Measurements from ENCODE around the gene ITPR2.
"Not testable (repeated sequence)": the region's sequence is repeated elsewhere in the genome, so short reads cannot be mapped to it uniquely, and the experiment has no call there.

Gene ITPR2

DNA sequence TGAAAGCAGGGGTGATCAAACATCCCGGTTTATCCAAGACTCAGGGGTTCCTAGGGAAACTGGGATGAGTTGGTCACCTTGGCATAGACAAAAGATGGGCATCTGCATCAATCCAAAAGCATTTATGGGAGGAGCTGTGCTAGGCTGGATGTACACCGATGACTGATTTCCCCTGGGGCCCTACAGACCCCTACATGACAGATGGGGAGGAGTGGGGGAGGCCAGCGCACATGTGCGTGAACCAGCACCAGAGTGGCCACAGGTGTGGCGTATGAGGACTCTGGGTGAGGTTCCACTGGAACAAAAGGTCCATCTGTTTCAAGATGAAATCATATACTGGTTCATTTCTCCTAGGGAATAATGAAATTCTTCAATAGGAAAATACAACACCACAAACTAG, 210.4 kb downstream of the ITPR2 start:
- DNase-seq (ENCODE audit: low spot score), result no peak

DNA sequence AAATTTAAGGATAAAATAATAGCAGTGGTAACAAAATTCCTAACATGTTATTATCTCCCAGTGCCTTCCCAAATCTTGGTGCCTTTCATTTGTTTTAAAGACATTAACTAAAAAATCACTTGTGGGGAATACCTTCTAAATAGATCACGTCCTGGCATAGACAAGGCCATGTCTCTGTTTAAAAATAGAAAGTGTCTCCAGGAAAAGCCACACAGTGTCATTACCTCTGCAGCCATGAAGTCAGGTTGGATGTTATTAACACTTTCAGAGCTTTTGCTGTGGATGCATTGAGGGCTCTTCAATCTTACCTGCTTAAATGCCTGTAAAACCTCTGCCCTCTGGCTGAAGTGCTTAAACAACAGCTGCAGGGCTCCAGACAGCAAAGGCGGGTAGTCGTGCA, 211.1 kb downstream of the ITPR2 start:
- no peak for DNase-seq (ENCODE audit: low spot score)

DNA sequence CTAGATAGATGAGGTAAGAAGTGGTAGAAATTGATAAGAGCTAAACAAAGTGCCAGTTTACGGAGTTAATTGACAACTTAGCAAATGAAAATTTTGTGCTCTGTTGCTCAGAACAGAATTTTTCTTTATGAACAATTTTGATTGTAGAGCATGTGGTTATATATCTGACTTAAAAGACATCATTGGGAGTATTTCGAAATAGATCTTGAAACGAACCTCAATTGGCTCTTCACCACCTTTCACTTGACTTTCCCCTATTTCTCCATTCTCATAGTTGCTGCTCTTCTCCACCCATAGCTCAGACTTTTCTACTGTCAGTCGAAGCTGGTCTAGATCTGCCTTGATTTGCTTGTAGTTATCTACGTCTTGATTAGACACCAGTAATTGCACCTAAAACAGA, 212.1 kb downstream of the ITPR2 start:
- no peak for DNase-seq (ENCODE audit: low spot score)

DNA sequence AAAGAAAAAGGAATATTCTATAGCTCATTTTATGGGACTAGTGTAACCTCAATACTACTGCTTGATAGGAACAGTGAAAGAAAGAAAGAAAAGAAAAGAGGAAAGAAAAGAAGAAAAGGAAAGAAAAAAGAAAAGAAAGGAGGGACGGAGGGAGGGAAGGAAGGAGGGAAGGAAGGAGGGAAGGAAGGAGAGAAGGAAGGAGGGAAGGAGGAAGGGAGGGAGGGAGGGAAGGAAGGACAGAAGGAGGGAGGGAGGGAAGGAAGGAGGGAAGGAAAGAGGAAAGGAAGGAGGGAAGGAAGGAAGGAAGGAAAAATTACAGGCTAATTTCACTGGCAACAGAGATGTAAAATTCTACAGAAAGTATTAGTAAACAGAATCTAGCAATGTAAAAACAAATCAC, 215.5 kb downstream of the ITPR2 start:
- no peak for DNase-seq (ENCODE audit: low spot score)

DNA sequence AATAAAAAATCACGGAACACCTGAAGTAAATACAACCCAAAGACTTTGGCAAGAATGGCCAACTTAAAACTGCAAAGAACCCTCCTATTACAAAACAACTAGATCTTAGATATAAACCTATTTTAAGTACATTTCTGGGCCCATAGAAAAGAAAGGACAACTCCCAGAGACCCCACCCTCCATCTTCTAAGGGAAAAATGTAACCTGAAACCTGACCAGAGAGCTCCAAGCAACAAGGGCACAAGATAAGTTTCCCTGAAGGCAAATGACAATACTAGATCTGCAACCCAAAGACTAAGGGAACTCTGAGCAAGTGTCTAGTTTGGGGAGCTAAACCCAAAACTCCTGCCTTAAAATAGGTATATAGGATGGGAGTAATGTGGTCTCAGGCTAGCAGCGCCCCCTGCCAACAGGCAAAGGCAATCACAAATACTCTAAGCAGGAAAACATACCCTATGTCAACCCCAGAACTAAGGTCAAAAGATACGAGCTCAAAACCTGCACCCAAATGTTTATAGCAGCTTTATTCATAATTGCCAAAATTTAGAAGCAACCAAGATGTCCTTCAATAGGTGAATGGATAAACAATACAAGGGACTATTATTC, 218.9 kb downstream of the ITPR2 start:
- DNase-seq (ENCODE audit: low spot score), result peak; percentile 73

DNA sequence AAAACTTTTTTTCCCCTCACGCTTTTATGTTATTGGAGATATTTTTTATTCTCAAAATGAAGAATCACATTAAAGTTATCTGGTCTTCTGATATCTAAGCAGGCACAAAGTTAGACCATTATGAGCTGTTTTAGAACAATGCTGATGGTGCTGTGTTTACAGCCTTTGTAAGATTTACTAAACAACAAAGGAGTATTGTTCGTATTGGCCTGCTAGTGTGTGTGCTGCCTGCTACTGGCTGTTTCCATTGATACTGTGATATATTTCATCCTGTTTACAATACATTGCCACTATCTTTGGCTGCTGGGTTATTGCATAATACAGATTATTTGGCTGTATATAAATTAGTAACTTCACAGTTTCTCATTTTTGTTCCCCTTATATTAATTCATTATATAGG, 220.8 kb downstream of the ITPR2 start:
- DNase-seq (ENCODE audit: low spot score), result peak; percentile 85

DNA sequence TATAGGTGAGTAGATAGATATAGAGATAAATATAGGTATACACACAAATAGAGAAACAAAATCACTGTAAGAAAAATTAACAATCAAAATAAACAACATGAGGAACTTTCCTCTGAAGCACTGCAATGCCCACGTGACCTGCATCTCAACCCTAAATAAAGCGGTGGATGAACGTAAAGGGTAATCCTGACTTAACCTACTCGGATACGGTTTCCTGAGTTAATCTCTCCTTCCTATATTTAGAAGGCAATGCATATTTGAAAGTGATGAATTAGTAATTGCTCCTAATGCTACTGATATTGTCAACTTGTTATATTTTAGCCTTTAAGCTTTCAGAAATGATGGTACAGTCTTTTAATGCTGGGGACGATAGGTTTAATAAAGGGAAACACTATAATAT, 221.4 kb downstream of the ITPR2 start:
- DNase-seq (ENCODE audit: low spot score), result no peak

DNA sequence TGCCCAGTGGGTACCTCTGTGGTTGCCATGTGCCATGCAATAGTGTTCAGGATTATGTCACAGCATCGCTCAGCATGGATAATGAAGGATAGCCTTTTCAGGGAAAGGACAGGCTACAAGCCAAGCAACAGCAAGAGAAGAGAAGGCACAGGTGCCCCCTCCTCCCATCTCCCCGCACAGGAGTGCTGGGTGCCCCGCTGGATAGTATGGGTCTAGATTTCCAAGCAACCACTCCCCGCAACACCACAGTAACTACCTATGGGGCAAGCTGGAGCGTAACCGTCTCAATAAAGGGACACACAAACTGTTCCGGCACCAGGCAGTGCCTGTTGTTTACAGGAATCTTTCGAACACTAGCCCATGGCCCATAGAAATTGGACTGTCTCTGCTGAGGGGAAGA, 222.2 kb downstream of the ITPR2 start:
- no peak for DNase-seq (ENCODE audit: low spot score)

DNA sequence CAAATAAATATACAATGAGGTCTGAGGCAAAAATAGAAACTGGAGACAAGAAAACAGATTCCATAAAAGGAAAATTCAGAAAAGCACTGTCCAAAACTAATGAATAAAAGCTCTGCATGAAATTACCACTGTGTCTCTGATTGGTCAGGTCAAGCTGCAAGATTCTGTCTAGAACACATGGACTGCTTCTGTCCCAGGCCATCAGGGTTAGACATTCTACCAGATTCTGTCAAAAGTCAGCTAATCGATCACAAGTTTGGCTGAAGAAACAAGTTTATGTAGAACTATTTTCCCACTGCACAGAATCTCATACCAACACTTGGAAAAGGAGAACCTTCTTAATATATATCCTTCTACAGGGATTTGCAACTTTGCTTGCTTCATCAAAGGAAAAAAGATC, 223.0 kb downstream of the ITPR2 start:
- no peak for DNase-seq (ENCODE audit: low spot score)

DNA sequence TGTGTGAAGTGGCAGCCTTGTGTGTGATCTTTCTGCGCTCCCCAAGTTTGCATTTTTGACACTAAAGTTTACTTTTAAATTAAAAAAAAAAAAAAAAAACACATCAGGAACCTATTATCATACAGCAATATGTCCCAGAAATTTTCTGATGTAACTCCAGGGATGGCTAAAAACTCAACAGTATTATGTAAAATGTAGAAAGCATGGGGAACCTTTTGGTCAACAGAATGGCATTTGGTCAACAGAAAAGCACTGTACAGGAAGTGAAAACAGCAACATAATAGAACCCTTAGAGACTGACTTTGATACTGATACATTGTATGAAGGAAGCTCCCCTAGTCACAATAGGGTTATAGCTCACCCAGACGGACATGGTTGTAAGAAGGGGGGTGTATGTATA, 224.3 kb downstream of the ITPR2 start:
- DNase-seq (ENCODE audit: low spot score), result no peak

DNA sequence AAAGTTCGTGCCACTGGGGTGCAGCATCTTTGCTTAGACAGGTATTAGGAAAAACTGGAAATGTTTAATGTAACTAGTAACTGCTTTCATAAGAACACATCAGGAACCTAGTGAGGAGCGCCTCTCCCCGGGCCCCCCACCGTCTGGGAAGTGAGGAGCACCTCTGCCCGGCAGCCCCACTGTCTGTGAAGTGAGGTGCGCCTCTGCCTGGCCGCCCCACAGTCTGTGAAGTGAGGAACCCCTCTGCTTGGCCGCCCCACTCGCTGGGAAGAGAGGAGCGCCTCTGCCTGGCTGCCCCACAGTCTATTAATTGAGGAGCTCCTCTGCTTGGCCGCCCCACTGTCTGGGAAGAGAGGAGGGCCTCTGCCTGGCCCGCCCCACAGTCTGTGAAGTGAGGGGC, 224.7 kb downstream of the ITPR2 start:
- no peak for DNase-seq (ENCODE audit: low spot score)

DNA sequence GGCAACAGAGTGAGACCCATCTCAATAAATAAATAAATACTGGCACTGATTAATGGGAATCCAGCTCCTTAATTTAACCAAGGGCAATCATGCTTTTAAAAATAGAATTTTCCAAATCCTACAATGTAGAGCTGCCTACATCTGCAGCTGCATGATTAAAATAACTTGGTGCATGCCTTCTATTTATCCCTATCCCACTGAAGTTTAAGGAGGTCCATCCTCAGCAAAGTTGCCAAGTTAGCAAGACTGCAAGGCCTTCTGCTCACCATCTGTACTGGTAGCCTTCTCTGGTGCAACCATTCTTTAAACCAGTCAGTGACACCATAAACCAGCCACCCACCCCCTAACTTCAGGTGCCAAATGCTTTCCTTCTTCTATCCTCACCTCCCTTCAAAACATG, 226.1 kb downstream of the ITPR2 start:
- no peak for DNase-seq (ENCODE audit: low spot score)

DNA sequence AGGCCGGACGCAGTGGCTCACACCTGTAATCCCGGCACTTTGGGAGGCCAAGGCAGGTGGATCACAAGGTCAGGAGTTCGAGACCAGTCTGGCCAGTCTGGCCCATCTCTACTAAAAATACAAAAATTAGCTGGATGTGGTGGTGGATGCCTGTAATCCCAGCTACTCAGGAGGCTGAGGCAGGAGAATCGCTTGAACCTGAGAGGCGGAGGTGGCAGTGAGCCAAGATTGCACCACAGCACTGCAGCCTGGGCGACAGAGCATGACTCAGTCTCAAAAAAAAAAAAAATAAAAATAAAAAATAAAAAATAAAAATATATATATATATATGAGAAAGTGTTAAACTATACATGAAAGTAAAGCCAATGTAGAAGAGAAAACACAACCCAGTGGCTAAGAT, 228.2 kb downstream of the ITPR2 start:
- not testable (repeated sequence) for DNase-seq (ENCODE audit: low spot score)

DNA sequence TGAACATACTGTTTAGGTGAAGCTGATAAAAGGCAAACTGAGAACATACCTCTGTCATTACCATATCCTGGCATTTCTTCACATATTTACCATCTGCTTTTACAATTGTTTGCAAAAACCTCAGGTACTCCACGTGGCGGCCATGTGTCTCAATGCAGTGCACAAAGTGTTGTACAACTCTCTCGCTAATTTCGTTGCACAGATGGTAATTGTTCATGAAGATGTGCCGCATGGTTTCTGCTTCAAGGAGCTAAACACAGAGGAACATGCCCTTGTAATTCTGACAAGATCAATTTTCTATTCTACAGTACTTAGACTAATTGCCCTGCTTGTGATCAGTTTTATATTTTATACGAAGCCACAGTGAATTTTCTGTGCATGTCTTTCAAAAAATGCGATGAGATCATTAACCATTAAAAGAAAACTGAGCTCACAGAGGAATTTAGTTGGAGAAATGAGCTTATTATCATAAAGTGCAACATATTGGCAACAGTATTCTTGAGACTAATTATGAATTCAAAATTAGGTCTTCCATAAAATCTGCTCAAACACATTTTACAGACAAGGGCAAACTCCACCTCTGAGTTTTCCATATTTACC, 233.8 kb downstream of the ITPR2 start:
- no peak for DNase-seq (ENCODE audit: low spot score)

DNA sequence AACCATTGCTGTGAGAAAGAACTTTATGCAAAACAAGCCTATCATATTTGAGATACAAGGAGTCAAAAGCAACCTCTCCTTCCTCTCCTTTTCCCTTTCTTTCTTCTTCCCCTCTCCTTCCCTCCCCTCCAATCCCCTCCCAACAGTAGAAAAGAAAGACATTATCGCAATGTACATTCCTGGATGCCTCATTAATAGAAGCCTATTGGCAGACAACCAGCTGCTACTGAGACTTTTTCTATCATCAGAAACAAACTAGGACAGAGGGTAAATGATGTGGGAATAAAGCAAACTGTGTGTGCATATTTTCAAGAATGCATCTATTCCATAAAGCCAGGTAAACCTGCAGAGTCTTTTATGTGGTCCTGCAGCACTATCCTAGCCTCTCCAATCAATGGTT, 237.2 kb downstream of the ITPR2 start:
- no peak for DNase-seq (ENCODE audit: low spot score)

DNA sequence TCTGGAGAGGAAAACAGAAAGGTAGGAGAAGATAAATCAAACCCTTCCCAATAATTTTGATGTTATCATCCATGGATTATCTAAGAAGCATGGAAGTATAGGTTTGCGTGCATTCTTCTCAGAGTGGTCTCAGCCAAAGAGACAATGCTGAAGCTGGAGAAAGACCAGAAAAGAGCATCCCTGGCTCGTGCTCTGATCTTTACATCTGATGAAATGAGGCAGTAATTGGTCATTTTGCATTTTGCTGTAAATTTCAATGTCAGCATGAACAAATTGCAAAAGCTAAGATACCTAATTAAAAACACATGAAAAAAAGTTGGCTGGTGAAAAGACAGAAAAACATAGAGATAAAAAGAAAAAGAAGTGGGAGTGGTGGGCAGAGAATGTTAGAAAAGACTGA, 252.4 kb downstream of the ITPR2 start:
- no peak for DNase-seq (ENCODE audit: low spot score)

DNA sequence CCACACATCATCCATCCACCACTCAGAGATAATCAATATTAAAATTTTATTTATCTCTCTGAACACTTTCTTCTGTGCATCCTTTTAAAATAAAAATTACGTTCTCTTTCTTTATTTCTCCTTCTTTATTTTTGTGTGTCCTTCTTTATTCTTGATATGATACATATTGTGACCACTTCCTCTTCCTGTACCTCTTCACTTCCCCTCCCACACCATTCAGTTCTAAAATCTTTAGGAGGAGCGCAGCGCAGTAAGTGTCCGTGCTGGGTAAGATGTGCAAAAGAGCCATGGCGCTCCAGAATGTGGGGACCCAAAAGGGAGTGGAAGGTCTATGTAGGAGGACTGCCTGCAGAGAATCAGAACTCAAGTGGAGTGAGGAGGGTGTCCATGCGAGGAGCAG, 256.7 kb downstream of the ITPR2 start:
- DNase-seq (ENCODE audit: low spot score), result no peak

DNA sequence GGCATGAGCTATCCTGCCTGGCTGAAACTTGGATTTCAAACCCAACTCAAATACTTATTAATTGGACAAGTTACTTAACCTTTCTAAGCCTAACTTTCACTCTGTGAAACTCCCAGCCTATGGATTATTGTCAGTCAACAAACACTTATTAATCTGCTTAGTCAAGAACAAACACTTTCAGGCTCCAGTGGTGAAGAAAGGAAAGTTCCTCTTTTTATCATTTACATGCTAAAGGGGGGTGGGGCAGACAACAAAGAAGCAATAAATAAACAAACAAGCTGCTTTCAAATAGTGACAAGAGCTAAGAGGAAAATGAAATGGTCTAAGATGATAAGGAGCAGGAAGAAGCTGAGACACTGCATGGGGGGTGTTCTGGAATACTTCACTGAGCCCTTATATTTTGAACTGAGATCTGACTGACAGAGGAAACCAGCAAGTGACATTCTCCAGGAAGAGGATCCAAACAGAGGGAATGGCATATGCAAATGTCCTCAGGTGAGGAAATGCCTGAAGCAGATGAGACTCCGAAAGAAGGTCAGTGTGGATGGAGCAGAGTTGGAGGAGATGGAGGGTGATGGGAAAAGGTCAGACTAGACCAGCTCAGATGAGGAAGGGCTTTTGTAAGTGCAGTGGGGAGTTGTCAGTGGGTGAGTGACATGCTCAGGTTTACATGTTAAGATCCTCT, 259.6 kb downstream of the ITPR2 start:
- DNase-seq (ENCODE audit: low spot score), result no peak

DNA sequence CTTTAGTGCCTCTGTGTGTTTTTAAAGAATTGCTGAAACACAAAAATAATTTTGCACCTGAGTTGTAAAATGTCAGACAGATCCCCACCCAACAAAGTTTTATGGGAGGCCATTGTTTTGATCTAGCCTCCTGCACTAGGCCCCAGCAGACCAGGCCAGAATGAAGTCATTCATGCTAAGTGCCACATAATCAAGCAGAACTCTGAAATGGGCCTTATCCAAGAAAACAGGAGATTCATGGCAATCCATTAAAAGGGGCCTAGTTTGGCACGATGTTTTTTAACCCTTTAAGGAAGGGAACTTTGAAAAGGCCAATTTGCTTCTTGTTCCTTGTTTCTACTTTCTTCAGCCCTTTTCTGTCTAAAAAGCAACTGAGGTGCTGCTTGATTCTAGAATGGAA, 260.9 kb downstream of the ITPR2 start:
- no peak for DNase-seq (ENCODE audit: low spot score)

DNA sequence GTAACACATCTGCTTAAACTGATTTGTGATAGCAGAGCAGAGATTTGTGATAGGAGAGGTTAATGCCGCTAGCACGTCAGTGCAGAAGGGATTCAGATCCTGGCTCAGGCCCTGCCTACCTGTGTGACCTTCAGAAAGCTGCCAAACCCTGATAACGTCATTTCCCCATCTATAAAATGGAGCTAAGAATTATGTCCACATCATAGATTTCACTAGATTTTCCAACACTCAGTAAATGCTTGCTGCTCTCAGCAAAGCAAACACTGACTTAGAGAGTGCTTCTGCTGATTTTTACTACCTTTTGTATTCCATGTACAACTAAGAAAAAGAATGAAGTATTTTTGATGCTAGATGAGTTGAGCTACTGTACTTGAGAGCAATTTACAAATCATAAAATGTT, 261.4 kb downstream of the ITPR2 start:
- no peak for DNase-seq (ENCODE audit: low spot score)

DNA sequence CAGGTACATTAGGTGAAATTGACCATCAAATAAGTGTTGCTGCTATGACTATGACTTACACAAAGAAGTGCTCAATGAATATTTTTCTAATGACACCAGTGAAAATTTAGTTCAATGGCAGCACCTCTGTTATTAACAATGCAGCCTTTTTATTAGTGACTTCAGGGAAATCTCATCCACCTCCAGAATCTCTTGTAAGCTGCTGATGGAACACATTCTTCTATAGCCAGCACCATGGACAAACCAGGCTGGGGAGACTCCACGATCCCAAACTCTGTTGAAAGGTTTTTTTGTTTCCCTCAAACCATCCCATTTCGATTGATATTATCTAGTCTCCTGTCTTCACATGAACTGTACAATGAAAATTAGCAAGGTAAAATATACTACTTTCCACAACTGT, 265.9 kb downstream of the ITPR2 start:
- DNase-seq (ENCODE audit: low spot score), result no peak

DNA sequence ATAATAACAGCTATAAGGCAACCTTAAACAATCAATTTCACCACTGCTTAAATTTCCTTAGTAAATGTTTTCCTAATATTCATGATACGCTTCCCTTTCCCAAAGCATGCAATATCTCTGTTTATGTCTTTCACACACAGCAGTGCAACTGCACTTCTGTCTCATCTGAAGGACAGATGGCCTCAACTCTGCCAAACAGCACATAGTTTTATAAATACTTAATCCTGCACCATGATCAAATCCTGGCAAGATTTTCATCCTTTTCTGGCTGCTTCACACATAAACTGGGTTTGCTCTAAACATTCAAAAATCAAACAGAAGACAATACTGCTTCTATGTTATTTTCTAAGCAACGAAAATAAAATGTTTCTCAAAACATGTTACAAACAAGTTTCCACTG, 266.3 kb downstream of the ITPR2 start:
- peak; percentile 46 for DNase-seq (ENCODE audit: low spot score)

DNA sequence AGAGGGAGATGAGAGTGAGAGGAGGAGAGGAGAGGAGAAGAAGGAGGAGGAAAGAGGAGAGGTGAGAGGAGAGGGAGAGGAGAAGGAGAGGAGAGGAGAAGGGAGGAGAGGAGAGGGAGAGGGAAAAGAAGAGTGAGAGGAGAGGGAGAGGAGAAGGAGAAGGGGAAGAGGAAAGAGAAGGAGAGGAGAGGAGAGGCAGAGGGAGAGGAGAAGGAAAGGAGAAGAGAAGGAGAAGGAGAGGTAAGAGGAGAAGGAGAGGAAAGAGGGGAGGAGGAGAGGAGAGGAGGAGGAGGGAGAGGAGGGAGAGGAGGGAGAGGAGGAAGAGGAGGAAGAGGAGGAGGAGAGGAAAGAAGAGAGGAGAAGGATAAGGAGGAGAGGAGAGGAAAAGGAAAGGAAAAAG, 266.8 kb downstream of the ITPR2 start:
- DNase-seq (ENCODE audit: low spot score), result no peak

DNA sequence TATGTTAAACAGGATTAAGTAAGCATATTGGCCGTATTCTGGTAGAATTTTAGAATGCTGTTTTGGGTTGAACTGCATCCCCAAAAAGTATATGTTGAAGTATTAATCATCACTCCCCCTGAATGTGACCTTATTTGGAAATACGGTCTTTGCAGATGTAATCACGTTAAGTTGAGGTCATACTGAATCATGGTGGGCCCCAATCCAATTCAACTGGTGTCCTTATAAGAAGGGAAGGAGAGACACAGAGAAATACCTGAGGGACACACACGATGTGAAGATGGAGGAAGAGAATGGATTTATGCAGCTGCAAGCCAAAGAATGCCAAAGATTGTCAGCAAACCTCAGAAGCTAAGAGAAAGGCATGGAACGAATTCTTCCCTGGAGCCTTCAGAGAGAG, 268.6 kb downstream of the ITPR2 start:
- no peak for DNase-seq (ENCODE audit: low spot score)

Measured in Ammon's horn (tissue), 1 donor.